GM15510 (cell line): ENCODE measurements around the gene MOCOS.

Experiments
- POLR2A ChIP-seq: IDR thresholded peaks from 3 replicates; pipeline ENCODE4 v1.6.1; 2011; ENCODE audit warnings: borderline replicate concordance; ENCODE audit not compliant: insufficient read length; ENCODE audit errors: extremely low read depth

MOCOS gene

DNA sequence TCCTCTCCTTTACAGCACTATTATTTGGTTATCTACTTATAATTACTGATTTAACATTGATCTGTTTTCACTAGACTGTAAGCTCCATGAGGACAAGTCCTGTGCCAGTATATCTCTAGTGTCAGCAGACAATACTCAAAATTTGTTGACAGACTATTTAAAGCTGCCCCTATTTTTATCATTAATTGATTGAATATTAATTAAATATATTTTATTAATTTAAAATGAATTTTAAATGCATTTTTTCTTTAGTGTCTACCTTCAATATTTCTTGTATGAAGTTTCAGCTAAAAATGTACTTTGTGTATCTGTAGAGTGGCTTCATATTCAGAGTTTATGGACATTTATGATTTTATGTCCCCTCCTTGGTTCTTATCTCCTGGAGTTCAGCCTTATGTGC lies 83.9 kb downstream of the MOCOS start:
- TF ChIP-seq POLR2A = no peak

GRCh38 chr18:36273347-36273746 lies 86.0 kb downstream of the MOCOS start:
- no peak for TF ChIP-seq POLR2A

DNA sequence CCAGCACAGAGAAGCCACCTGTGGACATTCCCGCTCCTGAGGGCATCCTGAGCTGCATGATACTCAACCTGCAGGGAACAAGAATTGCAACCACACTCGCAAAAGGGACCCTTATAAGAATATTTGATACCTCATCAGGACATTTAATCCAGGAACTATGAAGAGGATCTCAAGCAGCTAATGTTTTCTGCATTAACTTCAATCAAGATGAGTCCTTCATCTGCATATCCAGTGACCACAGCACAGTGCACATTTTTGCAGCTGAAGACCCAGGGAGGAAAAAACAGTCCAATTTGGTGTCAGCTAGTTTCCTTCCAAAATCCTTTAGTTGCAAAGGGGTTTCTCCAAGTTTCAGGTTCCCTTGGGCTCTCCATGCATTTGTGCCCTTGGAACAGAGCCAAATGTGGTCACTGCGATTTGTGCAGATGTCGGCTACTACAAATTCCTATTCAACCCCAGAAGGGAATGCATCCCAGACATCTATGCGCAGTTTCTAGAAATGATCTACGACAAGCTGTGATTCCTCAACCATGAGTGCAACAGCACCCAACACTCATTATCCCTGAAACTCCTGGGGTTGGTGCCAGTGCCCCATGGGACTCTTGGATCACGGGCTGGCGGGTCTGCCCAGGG lies 86.9 kb downstream of the MOCOS start:
- TF ChIP-seq POLR2A = no peak

- no peak for TF ChIP-seq POLR2A
These were observed 88.3 kb downstream of the MOCOS start for GRCh38 chr18:36275561-36275960.

DNA sequence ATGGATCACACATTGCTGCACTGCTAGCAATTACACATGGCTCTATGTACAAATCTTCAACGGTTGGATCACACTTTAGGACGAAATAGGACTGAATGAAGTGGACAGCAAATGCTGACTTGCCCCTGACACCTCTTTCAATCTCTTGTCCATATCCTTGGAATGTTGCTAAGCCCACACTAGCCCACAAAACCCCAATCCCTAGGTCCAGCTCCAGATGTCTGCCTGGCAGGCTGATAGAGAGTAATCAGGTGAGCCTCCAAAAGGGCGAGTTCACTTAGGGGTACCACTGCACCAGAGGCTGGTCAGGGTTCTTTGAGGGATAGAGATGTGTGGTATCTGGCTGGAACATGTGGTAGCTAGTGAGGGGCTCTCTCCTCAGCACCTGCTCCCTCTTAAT lies 91.7 kb downstream of the MOCOS start:
- no peak for TF ChIP-seq POLR2A

- TF ChIP-seq POLR2A = no peak
These were observed 94.6 kb downstream of the MOCOS start for GRCh38 chr18:36281936-36282335.

GRCh38 chr18:36283448-36283847 lies 96.2 kb downstream of the MOCOS start:
- no peak for TF ChIP-seq POLR2A

GRCh38 chr18:36284268-36284667 lies 97.0 kb downstream of the MOCOS start:
- TF ChIP-seq POLR2A = no peak

GRCh38 chr18:36284671-36285295 lies 97.5 kb downstream of the MOCOS start:
- TF ChIP-seq POLR2A = no peak

GRCh38 chr18:36287653-36288052 lies 100.4 kb downstream of the MOCOS start:
- no peak for TF ChIP-seq POLR2A

DNA sequence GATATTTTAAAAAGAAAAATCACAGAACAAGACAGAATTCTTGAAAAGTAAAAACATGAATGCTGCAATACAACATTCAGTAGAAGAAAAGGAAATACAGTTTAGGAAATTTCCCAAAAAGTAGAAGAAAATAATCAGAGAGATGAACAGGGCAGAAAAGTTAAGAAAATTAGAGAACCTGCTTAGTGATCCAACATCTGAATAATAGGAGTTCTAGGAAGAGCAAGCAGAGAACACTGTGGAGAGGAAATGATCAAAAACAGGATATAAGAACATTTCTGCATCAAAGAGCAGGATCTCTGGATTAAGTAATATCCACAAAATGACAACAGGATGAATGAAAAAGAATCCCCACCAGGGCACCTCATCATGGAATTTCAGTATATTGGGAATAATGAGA lies 101.4 kb downstream of the MOCOS start:
- no peak for TF ChIP-seq POLR2A

- TF ChIP-seq POLR2A = no peak
These were observed 106.7 kb downstream of the MOCOS start for GRCh38 chr18:36294031-36294430.

DNA sequence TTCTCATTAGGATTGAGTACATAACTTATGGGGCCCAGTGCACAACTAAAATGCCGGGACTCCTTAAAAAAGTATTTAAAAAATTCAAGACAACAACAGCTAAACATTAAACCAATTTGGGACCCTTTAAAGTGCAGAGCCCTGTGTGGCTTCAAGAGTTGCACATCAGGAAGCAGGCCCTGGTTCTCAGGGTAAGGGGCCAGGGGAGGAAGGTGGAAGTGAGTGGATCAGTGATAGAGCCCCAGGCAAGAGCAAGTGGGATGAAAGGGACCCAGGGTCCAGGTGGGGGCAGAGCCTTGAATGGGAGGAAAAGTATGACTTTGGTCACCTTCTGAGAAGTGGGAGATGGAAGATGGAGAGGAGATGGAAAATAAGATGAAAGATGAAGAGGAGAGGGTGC lies 107.9 kb downstream of the MOCOS start:
- no peak for TF ChIP-seq POLR2A

GRCh38 chr18:36295880-36296301 lies 108.6 kb downstream of the MOCOS start:
- TF ChIP-seq POLR2A = no peak

- no peak for TF ChIP-seq POLR2A
These were observed 109.5 kb downstream of the MOCOS start for GRCh38 chr18:36296650-36297416.
